CD4-positive, CD25-positive, alpha-beta regulatory T cell (primary cell): ENCODE results near the gene A2M. TPM values are rescaled to one million over a fixed set of nuclear protein-coding genes. Genes with fewer than 3 reads are reported as not detected.

ENCODE experiments used
- ATAC-seq, 2 donors: fragments of 150-1000 bp; cut with Tn5 transposase; one replicate each; pipeline ENCODE4 v1.10.0; 2021; ENCODE audit warnings: low read depth in 2 of 2, moderate number of reproducible peaks in 2 of 2, moderate library complexity in 1 of 2
- DNase-seq, 3 donors: peaks; one replicate each; pipeline versions ENCODE4 v3.0.0 to v3.0.0-alpha.2; 2012 to 2022; ENCODE audit warnings: mixed read lengths in 1 of 3
- H3K27ac ChIP-seq: one replicate; pipeline ENCODE4 v1.7.0; 2013; ENCODE audit warnings: mild to moderate bottlenecking, low read length; ENCODE audit not compliant: insufficient read depth, poor library complexity, severe bottlenecking
- H3K27me3 ChIP-seq: one replicate; pipeline ENCODE4 v1.7.0; 2013; ENCODE audit warnings: low read length; ENCODE audit not compliant: control insufficient read depth, insufficient read depth
- H3K36me3 ChIP-seq: one replicate; pipeline ENCODE4 v1.7.0; 2013; ENCODE audit warnings: mild to moderate bottlenecking, low read length, moderate library complexity; ENCODE audit not compliant: control insufficient read depth, insufficient read depth
- H3K4me1 ChIP-seq: 2 replicates; pipeline ENCODE4 v1.7.0; 2013; ENCODE audit warnings: mild to moderate bottlenecking, low read length; ENCODE audit not compliant: insufficient read depth, control insufficient read depth, poor library complexity, severe bottlenecking
- H3K4me3 ChIP-seq: one replicate; pipeline ENCODE4 v1.7.0; 2013; ENCODE audit warnings: low read depth, mild to moderate bottlenecking, low read length, moderate library complexity
- H3K9me3 ChIP-seq, 2 experiments: 1 replicate in 1 of 2; 2 replicates in 1 of 2; pipeline ENCODE4 v1.7.0; 2013; ENCODE audit warnings: low read length in 2 of 2, mild to moderate bottlenecking in 1 of 2, moderate library complexity in 1 of 2; ENCODE audit not compliant: control insufficient read depth in 2 of 2
- H3K27ac Mint-ChIP-seq, 3 donors: one replicate each; pipeline ENCODE4 v1.8.0; 2020 to 2022; ENCODE audit warnings: mild to moderate bottlenecking in 3 of 3, mixed read lengths in 3 of 3, moderate library complexity in 2 of 3
- H3K27me3 Mint-ChIP-seq: one replicate; pipeline ENCODE4 v1.8.0; 2022; ENCODE audit warnings: mild to moderate bottlenecking, mixed read lengths
- H3K36me3 Mint-ChIP-seq: one replicate; pipeline ENCODE4 v1.8.0; 2020; ENCODE audit warnings: mixed read lengths
- H3K4me1 Mint-ChIP-seq, 4 donors: one replicate each; pipeline ENCODE4 v1.8.0; 2020 to 2022; ENCODE audit warnings: mixed read lengths in 4 of 4, mild to moderate bottlenecking in 1 of 4
- H3K4me3 Mint-ChIP-seq, 4 donors: one replicate each; pipeline ENCODE4 v1.8.0; 2020 to 2022; ENCODE audit warnings: mild to moderate bottlenecking in 4 of 4, mixed read lengths in 4 of 4, moderate library complexity in 3 of 4
- H3K9me3 Mint-ChIP-seq, 7 donors: one replicate each; pipeline ENCODE4 v1.8.0; 2020 to 2022; ENCODE audit warnings: mixed read lengths in 7 of 7, mild to moderate bottlenecking in 3 of 7, moderate library complexity in 2 of 7
- polyA plus RNA-seq, 4 donors: library from polyadenylated mRNA; unstranded; fragments of 300-500 nt; fragmentation: Illumina TruSeq; gene quantifications; one replicate each; pipeline ENCODE4 v1.2.3, GENCODE V29; 2021
- total RNA-seq: library from RNA; stranded (reverse); gene quantifications from one replicate; pipeline ENCODE4 v1.2.3, GENCODE V29; 2022

A2M gene
- total and polyA plus RNA-seq, 5 donors from 2014 or later = not detected

DNA sequence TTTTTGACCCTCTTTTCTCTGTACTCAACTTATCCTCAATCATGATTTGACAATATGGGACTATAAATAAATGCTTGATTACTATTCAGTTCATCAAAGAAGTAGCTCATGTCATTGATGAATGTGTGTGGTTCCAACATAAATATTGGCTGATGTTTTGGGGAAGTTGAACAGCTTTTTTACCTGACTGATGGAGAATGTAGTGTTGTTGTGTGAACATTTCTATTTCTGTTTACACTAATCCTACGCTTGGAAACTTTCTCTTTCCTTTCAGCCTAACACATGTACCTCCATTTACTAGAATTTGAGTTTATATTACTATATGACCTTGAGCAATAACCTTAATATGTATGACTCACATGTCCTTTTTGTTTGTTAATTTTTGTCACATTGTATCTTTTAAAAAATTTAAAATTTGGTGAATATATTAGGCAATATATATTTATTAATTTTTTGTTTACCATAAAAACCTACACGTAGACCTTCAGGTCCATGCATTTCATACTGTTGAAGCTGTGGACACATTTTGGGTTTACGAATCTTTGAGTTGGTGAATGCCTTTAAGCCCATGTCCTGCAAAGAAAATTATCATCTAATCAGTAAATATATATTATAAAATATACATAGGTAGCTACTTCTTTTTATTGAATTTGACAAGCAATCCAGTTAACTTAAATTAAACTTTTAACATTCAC is 21.1 kb downstream of the A2M start:
- Mint-ChIP-seq H3K9me3 (no peaks in the 10 kb centered on the region), H3K36me3 (no peaks in the 10 kb centered on the region), H3K27ac (no peak overlapping the region), H3K4me1 (peaks cover 0 to 1% (median 0%) of the 10 kb centered on the region in 4 donors), H3K4me3 (no peak overlapping the region), H3K27me3 (no peaks in the 10 kb centered on the region)
- no peak overlapping the region for H3K27ac ChIP-seq
- no peaks in the 10 kb centered on the region for H3K4me1 ChIP-seq
- ATAC-seq (no peak), DNase-seq (no peak)
- H3K9me3 ChIP-seq = no peaks in the 10 kb centered on the region
- no peaks in the 10 kb centered on the region for H3K27me3 ChIP-seq
- no peaks in the 10 kb centered on the region for H3K36me3 ChIP-seq
- no peak overlapping the region for H3K4me3 ChIP-seq

GRCh38 chr12:9091891-9092598 is 23.7 kb downstream of the A2M start:
- no peak overlapping the region for H3K4me3 ChIP-seq
- Mint-ChIP-seq H3K9me3 (no peaks in the 10 kb centered on the region), H3K4me3 (no peak overlapping the region), H3K27ac (no peak overlapping the region), H3K27me3 (no peaks in the 10 kb centered on the region), H3K4me1 (peaks cover 0 to 1% (median 0%) of the 10 kb centered on the region in 4 donors), H3K36me3 (no peaks in the 10 kb centered on the region)
- H3K36me3 ChIP-seq = no peaks in the 10 kb centered on the region
- no peaks in the 10 kb centered on the region for H3K27me3 ChIP-seq
- H3K4me1 ChIP-seq = no peaks in the 10 kb centered on the region
- no peaks in the 10 kb centered on the region for H3K9me3 ChIP-seq
- DNase-seq (no peak), ATAC-seq (no peak)
- H3K27ac ChIP-seq = no peak overlapping the region

GRCh38 chr12:9090220-9090619 is 25.5 kb downstream of the A2M start:
- no peaks in the 10 kb centered on the region for H3K27me3 ChIP-seq
- no peaks in the 10 kb centered on the region for H3K36me3 ChIP-seq
- H3K36me3 Mint-ChIP-seq = no peaks in the 10 kb centered on the region
- DNase-seq (no peak), ATAC-seq (no peak)
- no peak overlapping the region for H3K27ac ChIP-seq
- H3K4me3 Mint-ChIP-seq = no peak overlapping the region
- H3K4me1 Mint-ChIP-seq = no peaks in the 10 kb centered on the region
- H3K9me3 ChIP-seq = no peaks in the 10 kb centered on the region
- H3K4me1 ChIP-seq = no peaks in the 10 kb centered on the region
- no peak overlapping the region for H3K27ac Mint-ChIP-seq
- no peaks in the 10 kb centered on the region for H3K9me3 Mint-ChIP-seq
- H3K4me3 ChIP-seq = no peak overlapping the region
- H3K27me3 Mint-ChIP-seq = peaks cover 10% of the 10 kb centered on the region

- H3K36me3 ChIP-seq = no peaks in the 10 kb centered on the region
- peaks cover 8 to 15% of the 10 kb centered on the region in 2 experiments for H3K9me3 ChIP-seq
- Mint-ChIP-seq H3K27ac (no peak overlapping the region), H3K9me3 (peaks cover 0 to 16% (median 3%) of the 10 kb centered on the region in 7 donors), H3K4me1 (no peaks in the 10 kb centered on the region), H3K4me3 (no peak overlapping the region), H3K36me3 (peaks cover 3% of the 10 kb centered on the region), H3K27me3 (peaks cover 18% of the 10 kb centered on the region)
- ATAC-seq (no peak), DNase-seq (no peak)
- no peaks in the 10 kb centered on the region for H3K4me1 ChIP-seq
- no peak overlapping the region for H3K27ac ChIP-seq
- no peak overlapping the region for H3K4me3 ChIP-seq
- H3K27me3 ChIP-seq = peaks cover 1% of the 10 kb centered on the region
Measured at GRCh38 chr12:9087087-9087835, 28.5 kb downstream of the A2M start.

GRCh38 chr12:9086087-9086486 is 29.6 kb downstream of the A2M start:
- Histone ChIP-seq H3K4me3 (no peak overlapping the region), H3K27ac (no peak overlapping the region), H3K9me3 (peaks cover 8 to 15% of the 10 kb centered on the region in 2 experiments), H3K36me3 (no peaks in the 10 kb centered on the region), H3K4me1 (no peaks in the 10 kb centered on the region), H3K27me3 (peaks cover 1% of the 10 kb centered on the region)
- H3K36me3 Mint-ChIP-seq = peaks cover 3% of the 10 kb centered on the region
- peaks cover 18% of the 10 kb centered on the region for H3K27me3 Mint-ChIP-seq
- peaks cover 0 to 18% (median 7%) of the 10 kb centered on the region in 7 donors for H3K9me3 Mint-ChIP-seq
- ATAC-seq (no peak), DNase-seq (no peak)
- H3K4me3 Mint-ChIP-seq = no peak overlapping the region
- H3K27ac Mint-ChIP-seq = no peak overlapping the region
- H3K4me1 Mint-ChIP-seq = no peaks in the 10 kb centered on the region

GRCh38 chr12:9084417-9084816 is 31.3 kb downstream of the A2M start:
- peaks cover 3% of the 10 kb centered on the region for H3K36me3 Mint-ChIP-seq
- peaks cover 18% of the 10 kb centered on the region for H3K27me3 Mint-ChIP-seq

GRCh38 chr12:9083793-9084192 is 31.9 kb downstream of the A2M start:
- peaks cover 1% of the 10 kb centered on the region for H3K27me3 ChIP-seq
- H3K36me3 ChIP-seq = no peaks in the 10 kb centered on the region
- ATAC-seq = no peak
- Mint-ChIP-seq H3K27ac (no peak overlapping the region), H3K27me3 (peaks cover 18% of the 10 kb centered on the region), H3K36me3 (peaks cover 3% of the 10 kb centered on the region), H3K9me3 (peaks cover 0 to 18% (median 7%) of the 10 kb centered on the region in 7 donors), H3K4me1 (no peaks in the 10 kb centered on the region), H3K4me3 (no peak overlapping the region)
- peaks cover 8 to 15% of the 10 kb centered on the region in 2 experiments for H3K9me3 ChIP-seq
- no peak for DNase-seq
- H3K4me3 ChIP-seq = no peak overlapping the region
- H3K27ac ChIP-seq = no peak overlapping the region
- H3K4me1 ChIP-seq = no peaks in the 10 kb centered on the region

More at GRCh38 chr12:9084417-9084816, 31.3 kb downstream of the A2M start:
- H3K4me3 ChIP-seq = no peak overlapping the region
- no peak overlapping the region for H3K27ac ChIP-seq
- H3K9me3 ChIP-seq = peaks cover 8 to 15% of the 10 kb centered on the region in 2 experiments
- DNase-seq (no peak), ATAC-seq (no peak)
- H3K27me3 ChIP-seq = peaks cover 1% of the 10 kb centered on the region
- H3K36me3 ChIP-seq = no peaks in the 10 kb centered on the region
- H3K4me1 ChIP-seq = no peaks in the 10 kb centered on the region
- Mint-ChIP-seq H3K4me1 (no peaks in the 10 kb centered on the region), H3K27ac (no peak overlapping the region), H3K9me3 (peaks cover 0 to 18% (median 7%) of the 10 kb centered on the region in 7 donors), H3K4me3 (no peak overlapping the region)
